ENCODE data around the gene SLC9A4. TPM values are rescaled to one million over a fixed set of nuclear protein-coding genes. Genes with fewer than 3 reads are reported as not detected.

Gene SLC9A4
- total RNA-seq, 1 experiment from 2014 or later = 0.07 TPM

DNA sequence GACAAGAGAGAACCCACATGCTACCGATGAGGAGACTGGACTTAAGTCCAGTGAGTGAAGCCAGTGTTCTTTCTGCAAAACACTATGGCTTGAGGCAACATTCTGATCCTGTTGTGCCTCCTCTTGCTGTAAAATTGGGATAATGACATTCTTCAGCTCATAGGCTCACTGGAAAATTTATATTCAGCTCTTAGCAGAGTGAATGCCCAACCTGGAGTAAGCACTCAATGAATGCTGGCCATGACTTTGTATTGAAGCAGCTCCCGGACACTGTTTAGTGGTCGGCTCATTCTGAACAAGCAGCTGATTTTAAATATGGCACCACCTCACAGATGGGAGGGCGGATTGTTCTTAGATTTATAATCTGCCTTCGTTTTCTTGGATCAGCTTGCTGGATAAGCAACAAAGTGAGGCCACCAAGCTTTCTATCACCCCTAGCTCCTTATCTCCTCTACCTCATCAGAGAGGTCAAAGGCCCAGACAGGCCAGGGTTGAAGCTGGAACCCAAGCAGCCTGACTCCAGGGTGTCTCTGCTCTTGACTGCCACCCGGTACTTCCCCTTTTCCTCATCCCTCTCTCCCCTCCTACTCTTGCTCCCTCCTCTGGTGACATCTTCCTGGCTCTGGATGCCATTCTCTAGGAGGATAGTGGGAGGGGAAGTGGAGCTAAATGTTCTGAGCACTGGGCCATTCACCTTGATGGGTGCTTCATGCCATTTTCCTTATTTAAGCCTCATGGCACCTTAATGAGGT, 11.5 kb downstream of the SLC9A4 start:
- ATAC-seq = no peak
- H3K27me3 ChIP-seq (ENCODE audit: insufficient read depth, low read length) = peaks cover 8% of the 10 kb centered on the region; the same call in 1 of the 2 replicates
- H3K9ac ChIP-seq (ENCODE audit: low read length) = no peak overlapping the region
- no peaks in the 10 kb centered on the region for H4K20me1 ChIP-seq (ENCODE audit: insufficient read depth)
- intact Hi-C loops (cut with micrococcal nuclease) = no loop called here
- no peak overlapping the region for H3K27ac ChIP-seq (ENCODE audit: low read depth, low read length)
- H3K4me2 ChIP-seq (ENCODE audit: low read length) = no peak overlapping the region
- TF ChIP-seq EGR1 (IDR thresholded peaks at IDR 0.05; ENCODE audit: low read depth) (no peak), ZFX (IDR thresholded peaks at IDR 0.05) (no peak), ELF1 (IDR thresholded peaks at IDR 0.05; ENCODE audit: borderline replicate concordance, low read depth) (no peak), CBX3 (IDR thresholded peaks at IDR 0.05; ENCODE audit: low read depth) (no peak)
- TF ChIP-seq, protein P1, sequence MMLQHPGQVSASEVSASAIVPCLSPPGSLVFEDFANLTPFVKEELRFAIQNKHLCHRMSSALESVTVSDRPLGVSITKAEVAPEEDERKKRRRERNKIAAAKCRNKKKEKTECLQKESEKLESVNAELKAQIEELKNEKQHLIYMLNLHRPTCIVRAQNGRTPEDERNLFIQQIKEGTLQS (IDR thresholded peaks at IDR 0.05) = no peak
- TF ChIP-seq, protein P2, sequence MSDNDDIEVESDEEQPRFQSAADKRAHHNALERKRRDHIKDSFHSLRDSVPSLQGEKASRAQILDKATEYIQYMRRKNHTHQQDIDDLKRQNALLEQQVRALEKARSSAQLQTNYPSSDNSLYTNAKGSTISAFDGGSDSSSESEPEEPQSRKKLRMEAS (IDR thresholded peaks at IDR 0.05) = no peak
- H3K36me3 ChIP-seq (ENCODE audit: control insufficient read depth in 1 of 2, insufficient read depth in 2 of 2, low read length in 2 of 2) = no peaks in the 10 kb centered on the region
- CTCF ChIA-PET = interaction anchor here (1.0 to 2.6 kb wide), 2 partner anchors 12 to 131 kb away, joined by 3 to 14 read pairs; partner anchors contain the start of gene SLC9A4
- H3K9me3 ChIP-seq (ENCODE audit: control insufficient read depth in 1 of 2, insufficient read depth in 1 of 2, low read depth in 1 of 2, low read length in 2 of 2) = no peaks in the 10 kb centered on the region
- H3K4me3 ChIP-seq (replicated peaks in 1 of 2; ENCODE audit: low read depth in 1 of 2, low read length in 2 of 2) = no peak overlapping the region
- no peak overlapping the region for H2AFZ ChIP-seq (ENCODE audit: low read depth, low read length, poor library complexity, severe bottlenecking)
- no peaks in the 10 kb centered on the region for H3K9me2 ChIP-seq (ENCODE audit: insufficient read depth)
- DNase-seq (ENCODE audit: low read depth, low spot score) = no peak
- H3K79me2 ChIP-seq (ENCODE audit: insufficient read depth, low read length) = no peaks in the 10 kb centered on the region
- BruUV-seq (replicated peaks) = no TSS peak
- RAD21 ChIA-PET (ENCODE audit: low non-redundant PET in 1 of 2, low total read pairs in 2 of 2, uncharacterized antibody in 2 of 2, unreplicated experiment in 2 of 2) = no interaction called here
- H3K4me1 ChIP-seq (ENCODE audit: control insufficient read depth in 1 of 2, insufficient read depth in 2 of 2, low read length in 2 of 2) = no peaks in the 10 kb centered on the region; a peak in 1 of 4 replicates
- POLR2A ChIA-PET = no interaction called here

- intact Hi-C loops (cut with micrococcal nuclease) = no loop called here
- H3K27me3 ChIP-seq (ENCODE audit: insufficient read depth, low read length) = peaks cover 8% of the 10 kb centered on the region; the same call in 1 of the 2 replicates
- H2AFZ ChIP-seq (ENCODE audit: low read depth, low read length, poor library complexity, severe bottlenecking) = no peak overlapping the region
- no peaks in the 10 kb centered on the region; a peak in 1 of 4 replicates for H3K4me1 ChIP-seq (ENCODE audit: control insufficient read depth in 1 of 2, insufficient read depth in 2 of 2, low read length in 2 of 2)
- no peaks in the 10 kb centered on the region for H3K9me2 ChIP-seq (ENCODE audit: insufficient read depth)
- H3K9ac ChIP-seq (ENCODE audit: low read length) = no peak overlapping the region
- DNase-seq (ENCODE audit: low read depth, low spot score) (no peak), ATAC-seq (no peak)
- H3K4me3 ChIP-seq (replicated peaks in 1 of 2; ENCODE audit: low read depth in 1 of 2, low read length in 2 of 2) = no peak overlapping the region
- ChIA-PET CTCF (interaction anchor here (2.6 kb wide), 1 partner anchor 12 kb away, joined by 14 read pairs; the partner anchor contains the start of gene SLC9A4), RAD21 (ENCODE audit: low non-redundant PET in 1 of 2, low total read pairs in 2 of 2, uncharacterized antibody in 2 of 2, unreplicated experiment in 2 of 2) (no interaction called here), POLR2A (no interaction called here)
- H3K27ac ChIP-seq (ENCODE audit: low read depth, low read length) = no peak overlapping the region
- no peak for TF ChIP-seq CTCF (IDR thresholded peaks at IDR 0.05 in 2 of 3, conservative IDR thresholded peaks at IDR 0.05 in 1 of 3; ENCODE audit: borderline replicate concordance in 1 of 3, insufficient read depth in 1 of 3, low read depth in 2 of 3, low read length in 2 of 3)
- TF ChIP-seq, protein P1 (IDR thresholded peaks at IDR 0.05) = no peak
- no peak for TF ChIP-seq TCF7L2 (IDR thresholded peaks at IDR 0.05; ENCODE audit: borderline replicate concordance, extremely low read depth, insufficient read depth, insufficient read length)
- no peaks in the 10 kb centered on the region for H3K9me3 ChIP-seq (ENCODE audit: control insufficient read depth in 1 of 2, insufficient read depth in 1 of 2, low read depth in 1 of 2, low read length in 2 of 2)
- no peak overlapping the region for H3K4me2 ChIP-seq (ENCODE audit: low read length)
- H3K79me2 ChIP-seq (ENCODE audit: insufficient read depth, low read length) = no peaks in the 10 kb centered on the region
- H4K20me1 ChIP-seq (ENCODE audit: insufficient read depth) = no peaks in the 10 kb centered on the region
- H3K36me3 ChIP-seq (ENCODE audit: control insufficient read depth in 1 of 2, insufficient read depth in 2 of 2, low read length in 2 of 2) = no peaks in the 10 kb centered on the region
- no TSS peak for BruUV-seq (replicated peaks)
Measured at GRCh38 chr2:102485147-102485785, 12.2 kb downstream of the SLC9A4 start.
